PC-3 (cell line): ENCODE results near the gene UBE2Q1. TPM values are rescaled to one million over a fixed set of nuclear protein-coding genes. Genes with fewer than 3 reads are reported as not detected.

Experiments used
- ATAC-seq: fragments of 200-7000 bp; cut with Tn5 transposase; 2 replicates; pipeline ENCODE4 v1.9.1; 2020; ENCODE audit warnings: mild to moderate bottlenecking, moderate library complexity
- BruUV-seq: library from RNA; stranded (reverse); fragments of 400-500 nt; replicated peaks from 2 replicates; lab custom pipeline; 2021; lab: Mats Ljungman, UMichigan
- CTCF ChIA-PET: fragments of 300-600 bp; sonication (Branson Sonifier 250); formaldehyde crosslinking; loops from one replicate; lab custom pipeline; 2022; ENCODE audit warnings: antibody characterized with exemption; lab: Charles Lee
- POLR2A ChIA-PET: fragments of 300-600 bp; sonication (Branson Sonifier 250); formaldehyde crosslinking; loops from one replicate; lab custom pipeline; 2022; ENCODE audit warnings: antibody characterized with exemption; ENCODE audit not compliant: unreplicated experiment; lab: Charles Lee
- DNase-seq: peaks from one replicate; pipeline ENCODE4 v3.0.0-alpha.2; 2015
- H2AFZ ChIP-seq: fragments of 300-600 bp; sonication (generic); 2 replicates; pipeline ENCODE4 v1.6.0; 2016; ENCODE audit warnings: antibody characterized with exemption, low read length
- H3F3A ChIP-seq: fragments of 300-600 bp; sonication (generic); one replicate; pipeline ENCODE4 v1.6.0; 2017; ENCODE audit warnings: antibody characterized with exemption, low read length, control low read depth, mild to moderate bottlenecking; ENCODE audit not compliant: unreplicated experiment
- H3K27ac ChIP-seq: fragments of 300-600 bp; sonication (generic); 2 replicates; pipeline ENCODE4 v1.5.1; 2016; ENCODE audit warnings: mild to moderate bottlenecking, low read length
- H3K27me3 ChIP-seq: fragments of 300-600 bp; sonication (generic); 2 replicates; pipeline ENCODE4 v1.6.1; 2016; ENCODE audit warnings: low read length, mixed read lengths
- H3K36me3 ChIP-seq: fragments of 300-600 bp; sonication (generic); 2 replicates; pipeline ENCODE4 v1.6.1; 2016; ENCODE audit warnings: low read depth, mixed run types, low read length, mixed read lengths
- H3K4me1 ChIP-seq: fragments of 300-600 bp; sonication (generic); 2 replicates; pipeline ENCODE4 v1.5.1; 2016; ENCODE audit warnings: low read length; ENCODE audit not compliant: insufficient read depth
- H3K4me2 ChIP-seq: fragments of 300-600 bp; sonication (generic); 2 replicates; pipeline ENCODE4 v1.6.0; 2016; ENCODE audit warnings: low read length
- H3K4me3 ChIP-seq: fragments of 300-600 bp; sonication (generic); 2 replicates; pipeline ENCODE4 v1.5.1; 2016; ENCODE audit warnings: mild to moderate bottlenecking, low read length, mixed read lengths
- H3K79me2 ChIP-seq: fragments of 300-600 bp; sonication (generic); 2 replicates; pipeline ENCODE4 v1.6.1; 2017; ENCODE audit warnings: low read length, mixed read lengths
- H3K9ac ChIP-seq: fragments of 300-600 bp; sonication (generic); 2 replicates; pipeline ENCODE4 v1.6.0; 2016; ENCODE audit warnings: mild to moderate bottlenecking, low read length
- H3K9me2 ChIP-seq: fragments of 300-600 bp; sonication (generic); replicated peaks from 2 replicates; pipeline ENCODE4 v1.6.1; 2016; ENCODE audit warnings: mixed run types, low read length, mixed read lengths
- H3K9me3 ChIP-seq: fragments of 300-600 bp; sonication (generic); 2 replicates; pipeline ENCODE4 v1.6.1; 2016; ENCODE audit warnings: low read length, mixed read lengths
- H4K20me1 ChIP-seq: fragments of 300-600 bp; sonication (generic); 2 replicates; pipeline ENCODE4 v1.6.1; 2016; ENCODE audit warnings: low read length, mixed read lengths
- CTCF ChIP-seq: fragments of 300-600 bp; sonication (generic); conservative IDR thresholded peaks from 2 replicates; pipeline ENCODE4 v1.5.1; 2017; ENCODE audit warnings: antibody characterized with exemption, low read depth, mild to moderate bottlenecking, low read length
- EZH2 ChIP-seq: fragments of 300-600 bp; sonication (generic); IDR thresholded peaks from one replicate; pipeline ENCODE4 v1.6.1; 2017; ENCODE audit warnings: antibody characterized with exemption, mild to moderate bottlenecking, low read length; ENCODE audit not compliant: unreplicated experiment
- EZH2phosphoT487 ChIP-seq: fragments of 300-600 bp; sonication (generic); IDR thresholded peaks from 2 replicates; pipeline ENCODE4 v1.6.1; 2018; ENCODE audit warnings: mild to moderate bottlenecking, antibody characterized with exemption, low read length, borderline replicate concordance
- intact Hi-C: fragments of 100-400 bp; cut with micrococcal nuclease; formaldehyde crosslinking; loops from 2 replicates; pipeline ENCODE4 v1.9.0; 2023
- total RNA-seq: library from RNA; depleted of rRNA; stranded (reverse); fragments of >200 nt; gene quantifications from 2 replicates; pipeline ENCODE4 v1.2.3, GENCODE V29; 2014

The UBE2Q1 gene
- total RNA-seq, 1 experiment from 2014 or later = 40.0 TPM

- no TSS peak for BruUV-seq
- Histone ChIP-seq H2AFZ (no peak overlapping the region), H3K9me2 (no peaks in the 10 kb centered on the region; the same call in 1 of the 2 replicates), H3K4me1 (no peaks in the 10 kb centered on the region), H4K20me1 (no peaks in the 10 kb centered on the region), H3K9me3 (no peaks in the 10 kb centered on the region), H3K4me3 (no peak overlapping the region), H3K36me3 (no peaks in the 10 kb centered on the region), H3K4me2 (peak overlapping the region; percentile 25; the same call in 1 of the 2 replicates), H3K27ac (no peak overlapping the region), H3K9ac (no peak overlapping the region), H3F3A (no peaks in the 10 kb centered on the region), H3K27me3 (peaks cover 26% of the 10 kb centered on the region), H3K79me2 (no peaks in the 10 kb centered on the region)
- no peak for TF ChIP-seq CTCF
- no peak for TF ChIP-seq EZH2phosphoT487
- no peak for TF ChIP-seq EZH2
- POLR2A ChIA-PET = no interaction called here
- no peak for DNase-seq
- CTCF ChIA-PET = interaction anchor here (1.2 kb wide), 1 partner anchor 9 kb away, joined by 5 read pairs; no protein-coding TSS in a partner anchor
- intact Hi-C loops = no loop called here
- ATAC-seq = peak; percentile 16; the same call in 1 of the 2 replicates
Observed at GRCh38 chr1:154568157-154568815, 9.8 kb upstream of the UBE2Q1 start.

GRCh38 chr1:154567386-154568156, 9.1 kb upstream of the UBE2Q1 start, which contains the start of gene CHRNB2:
TSS of gene CHRNB2 (plus strand) at chr1:154567778. CDS start at chr1:154568045, 267 bp downstream.
- Histone ChIP-seq H3K79me2 (no peaks in the 10 kb centered on the region), H2AFZ (no peak within 1 kb of the TSS), H3K9me3 (no peaks in the 10 kb centered on the region), H4K20me1 (no peaks in the 10 kb centered on the region), H3F3A (no peaks in the 10 kb centered on the region), H3K4me1 (no peaks in the 10 kb centered on the region), H3K9me2 (no peaks in the 10 kb centered on the region; the same call in 1 of the 2 replicates), H3K4me2 (peak within 1 kb of the TSS; percentile 25; the same call in 1 of the 2 replicates), H3K4me3 (no peak within 1 kb of the TSS), H3K9ac (no peak within 1 kb of the TSS), H3K36me3 (no peaks in the 10 kb centered on the region), H3K27ac (no peak within 1 kb of the TSS), H3K27me3 (peaks cover 26% of the 10 kb centered on the region)
- CTCF ChIA-PET = interaction anchor here (0.7 to 1.2 kb wide), 2 partner anchors 8 to 388 kb away, joined by 3 to 5 read pairs; no protein-coding TSS in a partner anchor
- ATAC-seq (peak; percentile 95), DNase-seq (peak; percentile 69)
- POLR2A ChIA-PET = no interaction called here
- TF ChIP-seq EZH2phosphoT487 = no peak
- no peak for TF ChIP-seq EZH2
- no peak for TF ChIP-seq CTCF
- no TSS peak for BruUV-seq
- intact Hi-C loops = no loop called here
